GM12878 (cell line): ENCODE measurements around the gene AFMID. TPM values are rescaled to one million over a fixed set of nuclear protein-coding genes. Genes with fewer than 3 reads are reported as not detected.

Experiments used
- BCL11A ChIP-seq: IDR thresholded peaks from 2 replicates; pipeline ENCODE4 v1.6.1; 2011; ENCODE audit warnings: low read depth, low read length
- CUX1 ChIP-seq: IDR thresholded peaks from 2 replicates; pipeline ENCODE4 v1.6.1; 2012; ENCODE audit warnings: improper control_type of control experiment, low read depth, low read length; ENCODE audit not compliant: insufficient replicate concordance
- DPF2 ChIP-seq: fragments of 450-650 bp; IDR thresholded peaks from 2 replicates; pipeline ENCODE4 v1.6.1; 2017; ENCODE audit warnings: mild to moderate bottlenecking
- FOXM1 ChIP-seq: IDR thresholded peaks from 2 replicates; pipeline ENCODE4 v1.6.1; 2012; ENCODE audit warnings: low read depth, mild to moderate bottlenecking, inconsistent platforms, low read length, moderate library complexity
- IRF4 ChIP-seq: IDR thresholded peaks from 2 replicates; pipeline ENCODE4 v1.6.1; 2011; ENCODE audit warnings: low read depth, low read length
- JUNB ChIP-seq: IDR thresholded peaks from 2 replicates; pipeline ENCODE4 v1.6.1; 2016; ENCODE audit warnings: antibody characterized with exemption, mild to moderate bottlenecking
- KDM1A ChIP-seq: fragments of 200-600 bp; sonication (generic); IDR thresholded peaks from 2 replicates; pipeline ENCODE4 v1.6.1; 2016; ENCODE audit warnings: borderline replicate concordance
- POU2F2 ChIP-seq: IDR thresholded peaks from 3 replicates; pipeline ENCODE4 v1.6.1; 2011; ENCODE audit warnings: low read depth, mild to moderate bottlenecking, low read length, borderline replicate concordance
- RELA ChIP-seq: fragments of 450-650 bp; IDR thresholded peaks from 2 replicates; pipeline ENCODE4 v1.8.0; 2014; ENCODE audit warnings: borderline replicate concordance; ENCODE audit not compliant: partially characterized antibody
- RELB ChIP-seq: fragments of 450-650 bp; IDR thresholded peaks from 2 replicates; pipeline ENCODE4 v1.6.1; 2017; ENCODE audit warnings: low read depth, mild to moderate bottlenecking, moderate library complexity
- SMC3 ChIP-seq: IDR thresholded peaks from 2 replicates; pipeline ENCODE4 v1.6.1; 2011; ENCODE audit warnings: low read length, improper control_type of control experiment, borderline replicate concordance
- SPI1 ChIP-seq: IDR thresholded peaks from 2 replicates; pipeline ENCODE4 v1.6.1; 2011; ENCODE audit warnings: low read depth, mild to moderate bottlenecking, low read length, moderate library complexity, borderline replicate concordance; ENCODE audit not compliant: insufficient read depth
- SREBF1 ChIP-seq: IDR thresholded peaks from 2 replicates; pipeline ENCODE4 v1.6.1; 2012; ENCODE audit warnings: mild to moderate bottlenecking, low read length
- TCF3 ChIP-seq: IDR thresholded peaks from 2 replicates; pipeline ENCODE4 v1.6.1; 2012; ENCODE audit warnings: low read depth, mild to moderate bottlenecking, low read length, borderline replicate concordance; ENCODE audit not compliant: insufficient read depth
- polyA plus RNA-seq, 11 experiments: library from polyadenylated mRNA; depleted of rRNA in 4 of 11; unstranded in 6 of 11; stranded (reverse) in 5 of 11; fragments of >200 nt; fragmentation: Nextera tagmentation in 4 of 11; fragmentation: Illumina TruSeq in 1 of 11; extraction: Ambion mirVana in 4 of 11; extraction: Trizol in 1 of 11; gene quantifications; 1 replicate in 1 of 11; 2 replicates in 10 of 11; pipeline versions ENCODE4 v1.2.1 to v1.2.3, GENCODE V29; 2011 to 2016; ENCODE audit warnings: inconsistent platforms in 2 of 11, missing spikeins in 2 of 11, low read depth in 1 of 11
- total RNA-seq, 4 experiments: library from RNA; depleted of rRNA in 3 of 4; stranded (reverse); fragments of >200 nt in 3 of 4; fragmentation: Illumina TruSeq in 1 of 4; extraction: Trizol in 1 of 4; gene quantifications; 2 replicates each; pipeline versions ENCODE4 v1.2.1 to v1.2.3, GENCODE V29; 2013 to 2021
- TF ChIP-seq, protein P1 (sequence below), 3 experiments: IDR thresholded peaks in 2 of 3; conservative IDR thresholded peaks in 1 of 3; 2 replicates each; pipeline ENCODE4 v1.5.1; 2011; ENCODE audit warnings: low read depth in 3 of 3, low read length in 3 of 3, mild to moderate bottlenecking in 3 of 3, control low read depth in 2 of 3, moderate library complexity in 2 of 3, inconsistent platforms in 1 of 3, mixed read lengths in 1 of 3; ENCODE audit not compliant: control insufficient read depth in 2 of 3, insufficient read depth in 1 of 3; ENCODE audit errors: extremely low read depth in 1 of 3
- TF ChIP-seq, protein P2 (sequence below): fragments of 150-350 bp; IDR thresholded peaks from 2 replicates; pipeline ENCODE4 v1.6.1; 2016; ENCODE audit warnings: low read depth, low read length

The AFMID gene
- total and polyA plus RNA-seq, 10 of the 15 experiments (the other 5 are each of a cell fraction or from before 2014, with no cell fraction given), result 36.1 to 98.8 (median 51.6) TPM

DNA sequence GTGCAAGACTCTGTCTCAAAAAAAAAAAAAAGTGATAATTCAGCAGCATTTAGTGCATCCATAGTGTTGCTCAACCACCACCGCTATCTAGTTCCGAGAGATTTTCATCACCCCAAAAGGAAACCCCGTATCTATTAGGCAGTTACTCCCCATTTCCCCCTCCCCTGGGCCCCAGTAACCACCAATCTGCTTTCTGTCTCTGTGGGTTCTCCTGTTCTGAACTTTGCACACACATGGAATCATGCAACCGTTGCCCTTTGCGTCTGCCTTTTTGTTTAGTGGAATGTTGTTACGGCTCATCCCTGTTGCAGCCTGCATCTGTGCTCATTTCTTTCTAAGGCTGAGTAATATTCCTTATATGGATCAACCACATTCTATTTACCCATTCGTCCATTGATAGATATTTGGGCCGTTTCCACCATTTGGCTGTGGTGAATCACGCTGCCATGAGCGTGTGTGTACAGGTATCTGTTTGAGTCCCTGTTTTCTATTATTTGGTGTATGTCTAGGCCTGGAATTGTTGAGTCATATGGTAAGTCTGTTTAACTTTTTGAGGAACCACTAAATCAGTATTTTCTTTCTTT is 27.5 kb upstream of the AFMID start (continued):
- TF ChIP-seq POU2F2, result no peak
- peak; percentile 35 for TF ChIP-seq CUX1
- peak; percentile 88 for TF ChIP-seq RELB
- 0 out of 2 replicates have a peak, but pooled peaks have one; percentile 49 for TF ChIP-seq IRF4
- peak; percentile 93 for TF ChIP-seq JUNB
- TF ChIP-seq, protein P1, sequence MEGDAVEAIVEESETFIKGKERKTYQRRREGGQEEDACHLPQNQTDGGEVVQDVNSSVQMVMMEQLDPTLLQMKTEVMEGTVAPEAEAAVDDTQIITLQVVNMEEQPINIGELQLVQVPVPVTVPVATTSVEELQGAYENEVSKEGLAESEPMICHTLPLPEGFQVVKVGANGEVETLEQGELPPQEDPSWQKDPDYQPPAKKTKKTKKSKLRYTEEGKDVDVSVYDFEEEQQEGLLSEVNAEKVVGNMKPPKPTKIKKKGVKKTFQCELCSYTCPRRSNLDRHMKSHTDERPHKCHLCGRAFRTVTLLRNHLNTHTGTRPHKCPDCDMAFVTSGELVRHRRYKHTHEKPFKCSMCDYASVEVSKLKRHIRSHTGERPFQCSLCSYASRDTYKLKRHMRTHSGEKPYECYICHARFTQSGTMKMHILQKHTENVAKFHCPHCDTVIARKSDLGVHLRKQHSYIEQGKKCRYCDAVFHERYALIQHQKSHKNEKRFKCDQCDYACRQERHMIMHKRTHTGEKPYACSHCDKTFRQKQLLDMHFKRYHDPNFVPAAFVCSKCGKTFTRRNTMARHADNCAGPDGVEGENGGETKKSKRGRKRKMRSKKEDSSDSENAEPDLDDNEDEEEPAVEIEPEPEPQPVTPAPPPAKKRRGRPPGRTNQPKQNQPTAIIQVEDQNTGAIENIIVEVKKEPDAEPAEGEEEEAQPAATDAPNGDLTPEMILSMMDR (IDR thresholded peaks at IDR 0.05 in 2 of 3, conservative IDR thresholded peaks at IDR 0.05 in 1 of 3; ENCODE audit: control insufficient read depth in 2 of 3, extremely low read depth in 1 of 3, insufficient read depth in 1 of 3, low read depth in 3 of 3, low read length in 3 of 3), result no peak
- peak; percentile 10; the same call in 1 of the 2 replicates for TF ChIP-seq SPI1
- TF ChIP-seq DPF2, result peak; percentile 90; the same call in 1 of the 2 replicates
- TF ChIP-seq SREBF1, result no peak
- no peak for TF ChIP-seq KDM1A
- TF ChIP-seq RELA, result no peak
- TF ChIP-seq, protein P2, sequence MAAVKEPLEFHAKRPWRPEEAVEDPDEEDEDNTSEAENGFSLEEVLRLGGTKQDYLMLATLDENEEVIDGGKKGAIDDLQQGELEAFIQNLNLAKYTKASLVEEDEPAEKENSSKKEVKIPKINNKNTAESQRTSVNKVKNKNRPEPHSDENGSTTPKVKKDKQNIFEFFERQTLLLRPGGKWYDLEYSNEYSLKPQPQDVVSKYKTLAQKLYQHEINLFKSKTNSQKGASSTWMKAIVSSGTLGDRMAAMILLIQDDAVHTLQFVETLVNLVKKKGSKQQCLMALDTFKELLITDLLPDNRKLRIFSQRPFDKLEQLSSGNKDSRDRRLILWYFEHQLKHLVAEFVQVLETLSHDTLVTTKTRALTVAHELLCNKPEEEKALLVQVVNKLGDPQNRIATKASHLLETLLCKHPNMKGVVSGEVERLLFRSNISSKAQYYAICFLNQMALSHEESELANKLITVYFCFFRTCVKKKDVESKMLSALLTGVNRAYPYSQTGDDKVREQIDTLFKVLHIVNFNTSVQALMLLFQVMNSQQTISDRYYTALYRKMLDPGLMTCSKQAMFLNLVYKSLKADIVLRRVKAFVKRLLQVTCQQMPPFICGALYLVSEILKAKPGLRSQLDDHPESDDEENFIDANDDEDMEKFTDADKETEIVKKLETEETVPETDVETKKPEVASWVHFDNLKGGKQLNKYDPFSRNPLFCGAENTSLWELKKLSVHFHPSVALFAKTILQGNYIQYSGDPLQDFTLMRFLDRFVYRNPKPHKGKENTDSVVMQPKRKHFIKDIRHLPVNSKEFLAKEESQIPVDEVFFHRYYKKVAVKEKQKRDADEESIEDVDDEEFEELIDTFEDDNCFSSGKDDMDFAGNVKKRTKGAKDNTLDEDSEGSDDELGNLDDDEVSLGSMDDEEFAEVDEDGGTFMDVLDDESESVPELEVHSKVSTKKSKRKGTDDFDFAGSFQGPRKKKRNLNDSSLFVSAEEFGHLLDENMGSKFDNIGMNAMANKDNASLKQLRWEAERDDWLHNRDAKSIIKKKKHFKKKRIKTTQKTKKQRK, result no peak
- TF ChIP-seq TCF3, result peak; percentile 34; the same call in 1 of the 2 replicates
- TF ChIP-seq FOXM1, result peak; percentile 88
- TF ChIP-seq BCL11A, result 0 out of 2 replicates have a peak, but pooled peaks have one; percentile 54
- no peak; the same call in 1 of the 2 replicates for TF ChIP-seq SMC3
